ENCODE data around the gene CACNA2D2.

DNA sequence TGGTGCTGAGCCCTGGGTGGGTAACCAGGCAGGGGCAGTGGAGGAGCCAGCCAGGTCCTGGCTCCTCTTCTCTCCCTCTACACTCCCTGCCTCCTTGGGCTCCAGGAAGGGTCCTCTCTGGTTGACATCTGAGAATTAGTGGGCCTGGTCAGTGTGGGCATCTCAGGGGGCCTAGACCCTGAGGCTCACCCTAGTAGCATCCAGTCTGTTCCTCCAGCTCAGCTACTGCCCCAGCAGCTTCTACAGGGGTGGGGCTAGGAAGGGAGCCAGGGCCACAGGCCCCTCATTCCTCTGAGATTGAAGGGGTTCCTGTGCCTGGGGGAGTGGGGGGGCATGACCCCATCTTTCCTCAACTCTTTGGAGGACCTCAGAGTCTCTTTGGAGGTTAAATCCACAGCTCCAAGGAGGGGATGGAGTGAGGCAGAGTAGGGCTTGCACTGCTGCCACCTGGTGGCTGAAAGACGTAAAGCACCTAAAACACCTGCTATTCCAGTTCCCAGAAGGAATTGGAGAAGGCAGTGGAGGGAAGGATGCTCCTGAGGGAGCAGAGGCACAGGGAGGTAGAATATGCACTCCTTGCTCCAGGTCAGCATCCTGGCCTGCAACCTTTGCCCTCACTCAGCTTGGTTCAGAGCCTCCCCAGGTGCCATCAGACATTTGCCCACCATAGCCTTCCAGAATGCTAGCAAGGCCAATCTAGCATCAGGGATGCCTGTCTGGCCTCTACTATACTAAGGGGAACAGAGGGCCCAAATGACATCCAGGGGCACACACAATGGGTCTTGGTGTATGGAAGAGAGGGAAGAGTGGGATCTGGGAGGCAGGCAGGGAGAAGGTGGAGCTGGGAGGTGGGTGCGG, 39.0 kb upstream of the CACNA2D2 start:
- no peak for TF ChIP-seq ZNF600 (tag by site-specific recombination; IDR thresholded peaks at IDR 0.05)
- no peak for TF ChIP-seq ZNF549 (tag by site-specific recombination; IDR thresholded peaks at IDR 0.05)
- TF ChIP-seq, protein P1, sequence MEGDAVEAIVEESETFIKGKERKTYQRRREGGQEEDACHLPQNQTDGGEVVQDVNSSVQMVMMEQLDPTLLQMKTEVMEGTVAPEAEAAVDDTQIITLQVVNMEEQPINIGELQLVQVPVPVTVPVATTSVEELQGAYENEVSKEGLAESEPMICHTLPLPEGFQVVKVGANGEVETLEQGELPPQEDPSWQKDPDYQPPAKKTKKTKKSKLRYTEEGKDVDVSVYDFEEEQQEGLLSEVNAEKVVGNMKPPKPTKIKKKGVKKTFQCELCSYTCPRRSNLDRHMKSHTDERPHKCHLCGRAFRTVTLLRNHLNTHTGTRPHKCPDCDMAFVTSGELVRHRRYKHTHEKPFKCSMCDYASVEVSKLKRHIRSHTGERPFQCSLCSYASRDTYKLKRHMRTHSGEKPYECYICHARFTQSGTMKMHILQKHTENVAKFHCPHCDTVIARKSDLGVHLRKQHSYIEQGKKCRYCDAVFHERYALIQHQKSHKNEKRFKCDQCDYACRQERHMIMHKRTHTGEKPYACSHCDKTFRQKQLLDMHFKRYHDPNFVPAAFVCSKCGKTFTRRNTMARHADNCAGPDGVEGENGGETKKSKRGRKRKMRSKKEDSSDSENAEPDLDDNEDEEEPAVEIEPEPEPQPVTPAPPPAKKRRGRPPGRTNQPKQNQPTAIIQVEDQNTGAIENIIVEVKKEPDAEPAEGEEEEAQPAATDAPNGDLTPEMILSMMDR (tag by site-specific recombination; IDR thresholded peaks at IDR 0.05): peak; percentile 70
- TF ChIP-seq, protein P2, sequence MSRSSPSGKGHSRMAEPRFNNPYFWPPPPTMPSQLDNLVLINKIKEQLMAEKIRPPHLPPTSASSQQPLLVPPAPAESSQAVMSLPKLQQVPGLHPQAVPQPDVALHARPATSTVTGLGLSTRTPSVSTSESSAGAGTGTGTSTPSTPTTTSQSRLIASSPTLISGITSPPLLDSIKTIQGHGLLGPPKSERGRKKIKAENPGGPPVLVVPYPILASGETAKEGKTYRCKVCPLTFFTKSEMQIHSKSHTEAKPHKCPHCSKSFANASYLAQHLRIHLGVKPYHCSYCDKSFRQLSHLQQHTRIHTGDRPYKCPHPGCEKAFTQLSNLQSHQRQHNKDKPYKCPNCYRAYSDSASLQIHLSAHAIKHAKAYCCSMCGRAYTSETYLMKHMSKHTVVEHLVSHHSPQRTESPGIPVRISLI (tag by site-specific recombination; IDR thresholded peaks at IDR 0.05): no peak
- TF ChIP-seq, protein P3, sequence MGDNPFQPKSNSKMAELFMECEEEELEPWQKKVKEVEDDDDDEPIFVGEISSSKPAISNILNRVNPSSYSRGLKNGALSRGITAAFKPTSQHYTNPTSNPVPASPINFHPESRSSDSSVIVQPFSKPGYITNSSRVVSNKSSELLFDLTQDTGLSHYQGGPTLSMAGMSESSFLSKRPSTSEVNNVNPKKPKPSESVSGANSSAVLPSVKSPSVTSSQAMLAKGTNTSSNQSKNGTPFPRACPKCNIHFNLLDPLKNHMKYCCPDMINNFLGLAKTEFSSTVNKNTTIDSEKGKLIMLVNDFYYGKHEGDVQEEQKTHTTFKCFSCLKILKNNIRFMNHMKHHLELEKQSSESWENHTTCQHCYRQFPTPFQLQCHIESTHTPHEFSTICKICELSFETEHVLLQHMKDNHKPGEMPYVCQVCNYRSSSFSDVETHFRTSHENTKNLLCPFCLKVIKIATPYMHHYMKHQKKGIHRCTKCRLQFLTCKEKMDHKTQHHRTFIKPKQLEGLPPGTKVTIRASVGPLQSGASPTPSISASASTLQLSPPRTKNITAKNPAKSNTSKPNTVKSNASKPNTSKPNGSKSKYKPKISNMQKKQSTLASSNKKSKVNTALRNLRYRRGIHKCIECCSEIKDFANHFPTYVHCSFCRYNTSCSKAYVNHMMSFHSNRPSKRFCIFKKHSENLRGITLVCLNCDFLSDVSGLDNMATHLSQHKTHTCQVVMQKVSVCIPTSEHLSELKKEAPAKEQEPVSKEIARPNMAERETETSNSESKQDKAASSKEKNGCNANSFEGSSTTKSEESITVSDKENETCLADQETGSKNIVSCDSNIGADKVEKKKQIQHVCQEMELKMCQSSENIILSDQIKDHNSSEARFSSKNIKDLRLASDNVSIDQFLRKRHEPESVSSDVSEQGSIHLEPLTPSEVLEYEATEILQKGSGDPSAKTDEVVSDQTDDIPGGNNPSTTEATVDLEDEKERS (tag by site-specific recombination; IDR thresholded peaks at IDR 0.05): no peak
- TF ChIP-seq ZNF223 (tag by site-specific recombination; IDR thresholded peaks at IDR 0.05): no peak
- TF ChIP-seq, protein P4, sequence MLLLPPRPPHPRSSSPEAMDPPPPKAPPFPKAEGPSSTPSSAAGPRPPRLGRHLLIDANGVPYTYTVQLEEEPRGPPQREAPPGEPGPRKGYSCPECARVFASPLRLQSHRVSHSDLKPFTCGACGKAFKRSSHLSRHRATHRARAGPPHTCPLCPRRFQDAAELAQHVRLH (tag by site-specific recombination; IDR thresholded peaks at IDR 0.05): no peak
- no peak for TF ChIP-seq MYNN (tag by site-specific recombination; IDR thresholded peaks at IDR 0.05; ENCODE audit: borderline replicate concordance)
- TF ChIP-seq SP2 (tag by site-specific recombination; IDR thresholded peaks at IDR 0.05): no peak
- TF ChIP-seq TRIM28 (IDR thresholded peaks at IDR 0.05; ENCODE audit: borderline replicate concordance, low read length): no peak

Data from HEK293 (cell line).